ENCODE measurements around the gene TAF3.

Gene TAF3

DNA sequence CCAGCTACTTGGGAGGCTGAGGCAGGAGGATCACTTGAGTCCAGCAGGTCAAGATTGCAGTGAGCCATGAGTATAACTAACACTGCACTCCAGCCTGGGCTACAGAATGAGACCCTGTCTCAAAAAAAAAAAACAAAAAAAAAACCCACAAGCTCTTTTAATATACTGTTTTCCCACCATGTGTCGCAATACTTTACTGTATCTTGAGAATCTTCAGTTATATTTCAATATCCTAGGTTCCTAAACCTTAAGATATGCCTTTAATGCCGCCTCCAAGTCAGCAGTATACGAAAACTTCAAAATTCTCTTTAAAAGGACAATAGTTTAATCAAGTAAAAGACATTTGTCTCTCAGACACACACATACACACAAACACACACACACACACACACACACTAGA lies 62.8 kb downstream of the TAF3 start:
- DNase-seq: no peak

DNA sequence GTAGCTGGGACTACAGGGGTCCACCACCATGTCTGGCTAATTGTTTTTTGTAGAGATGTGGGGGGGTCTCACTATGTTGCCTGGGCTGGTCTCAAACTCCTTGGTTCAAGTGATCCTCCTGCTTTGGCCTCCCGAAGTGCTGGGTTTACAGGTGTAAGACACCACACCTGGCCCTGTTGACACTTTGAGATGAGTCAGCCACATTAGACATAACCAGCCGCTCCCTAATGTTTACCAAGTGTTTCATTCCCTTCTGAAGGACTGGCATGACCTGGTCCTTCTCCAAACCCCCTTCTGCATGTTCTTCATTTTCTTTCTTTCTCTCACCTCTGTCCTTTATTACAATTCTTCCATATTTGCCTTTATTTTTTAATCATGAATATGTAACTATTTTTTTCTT lies 67.8 kb downstream of the TAF3 start:
- no peak for DNase-seq

DNA sequence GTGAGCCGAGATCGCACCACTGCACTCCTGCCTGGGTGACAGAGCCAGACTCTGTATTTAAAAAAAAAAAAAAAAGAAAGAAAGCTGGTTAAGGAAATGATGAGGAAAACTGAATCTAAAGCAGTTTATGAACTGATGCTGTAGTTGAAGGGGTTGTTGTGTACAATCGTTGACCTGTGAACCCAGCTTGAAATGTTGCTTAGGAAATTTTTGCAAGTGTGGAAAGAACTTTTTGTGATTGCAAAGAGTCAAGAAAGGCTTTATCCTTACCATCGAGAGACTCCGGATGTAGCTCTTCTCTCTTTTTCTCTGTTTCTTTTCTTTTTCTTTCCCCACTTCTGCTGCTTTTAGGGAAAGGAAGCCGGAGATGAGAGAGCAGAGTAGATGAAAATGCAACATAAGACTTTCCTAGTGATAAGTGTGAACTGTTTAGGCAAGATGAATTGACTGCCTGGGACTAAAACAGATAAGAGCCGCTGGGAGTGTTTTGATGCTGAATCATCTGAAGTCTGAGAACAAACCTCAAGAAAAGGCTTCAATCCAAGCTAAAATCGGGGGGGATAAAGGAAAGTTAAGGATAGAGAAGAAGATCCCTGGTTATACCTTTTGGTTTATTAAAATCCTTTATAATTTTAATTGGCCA lies 69.0 kb downstream of the TAF3 start:
- DNase-seq: no peak

DNA sequence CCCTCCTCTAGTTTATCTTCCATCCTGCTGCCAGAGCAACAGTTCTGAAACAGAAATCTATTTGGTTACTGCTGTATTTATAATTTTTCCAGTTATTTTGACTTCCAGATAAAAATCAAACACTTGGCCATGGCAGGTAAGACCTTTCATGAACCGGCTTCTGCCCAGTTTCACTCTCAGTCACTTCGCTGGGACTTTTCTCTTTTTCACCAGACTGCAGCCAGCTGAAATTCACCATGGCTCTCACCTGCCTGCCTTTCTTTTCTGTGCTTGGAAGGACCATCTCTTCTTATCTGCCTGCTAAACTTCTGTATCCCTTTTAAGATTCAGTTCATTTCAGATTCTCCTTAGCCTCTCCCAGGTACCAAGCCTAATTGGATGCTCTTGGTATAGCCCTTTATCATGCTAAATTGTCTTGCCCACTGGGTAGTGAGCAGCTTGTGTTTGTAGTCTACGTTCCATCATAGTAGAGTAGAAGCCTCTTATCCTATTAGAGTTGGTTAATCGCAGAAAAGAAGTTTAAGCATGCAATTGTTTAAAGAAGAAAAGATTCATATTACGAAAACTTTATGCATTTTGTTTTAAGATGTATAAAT lies 71.7 kb downstream of the TAF3 start:
- DNase-seq: no peak

DNA sequence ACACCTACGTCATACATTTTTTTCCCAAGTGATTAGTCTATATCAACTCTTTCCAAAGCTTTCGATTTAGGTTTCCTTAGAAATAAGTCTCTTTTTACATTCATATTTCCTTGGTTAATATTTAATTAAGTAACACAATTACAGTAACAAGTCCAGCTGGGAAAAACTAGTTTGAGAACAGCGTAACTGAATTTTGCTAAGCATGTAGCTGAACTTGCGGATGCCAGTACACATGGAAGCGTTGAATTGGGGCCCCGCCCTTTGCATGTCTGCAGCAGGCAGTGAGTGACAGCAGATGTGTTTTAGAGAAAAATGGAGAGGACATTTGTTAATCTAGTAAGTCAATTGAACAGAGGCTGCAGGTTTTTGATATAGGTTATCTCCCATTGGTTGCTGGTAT lies 72.5 kb downstream of the TAF3 start:
- no peak for DNase-seq

DNA sequence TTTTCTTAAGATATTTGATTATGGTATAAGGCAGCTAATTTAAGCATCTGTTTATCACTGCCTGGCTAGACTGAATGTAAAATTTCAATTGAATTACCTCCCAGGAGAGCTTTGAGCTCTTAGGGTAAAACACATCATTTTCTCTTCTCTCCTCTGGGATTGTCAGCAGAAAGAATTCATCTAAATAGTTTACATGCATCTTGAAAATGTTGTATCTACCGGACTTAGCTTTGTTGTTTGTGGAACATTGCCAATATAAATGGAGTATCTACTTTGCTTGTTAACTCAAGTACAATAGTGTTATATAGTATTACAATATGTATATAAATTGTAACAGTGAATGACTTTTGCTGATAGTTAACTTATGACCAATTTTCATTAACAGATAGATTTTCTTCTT lies 73.3 kb downstream of the TAF3 start:
- DNase-seq: no peak

DNA sequence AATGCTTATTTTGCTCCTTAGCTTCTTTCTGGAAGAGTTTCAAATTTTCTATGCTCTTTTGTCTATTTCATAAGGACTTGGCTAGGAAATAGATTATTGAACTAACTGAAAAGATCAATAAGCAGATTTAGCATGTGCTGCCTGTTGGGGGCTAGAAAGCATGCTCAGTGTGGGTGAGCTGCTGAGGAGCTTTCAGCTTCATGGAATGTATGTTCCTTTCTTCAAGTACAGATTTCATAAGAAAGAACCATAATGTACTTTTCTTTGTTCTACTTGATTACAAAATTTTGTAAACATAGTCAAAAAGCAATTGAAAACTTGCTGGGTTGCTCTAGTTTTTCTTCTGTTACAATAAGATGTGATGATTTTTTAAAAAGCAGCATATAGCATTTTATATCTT lies 73.8 kb downstream of the TAF3 start:
- DNase-seq: no peak

DNA sequence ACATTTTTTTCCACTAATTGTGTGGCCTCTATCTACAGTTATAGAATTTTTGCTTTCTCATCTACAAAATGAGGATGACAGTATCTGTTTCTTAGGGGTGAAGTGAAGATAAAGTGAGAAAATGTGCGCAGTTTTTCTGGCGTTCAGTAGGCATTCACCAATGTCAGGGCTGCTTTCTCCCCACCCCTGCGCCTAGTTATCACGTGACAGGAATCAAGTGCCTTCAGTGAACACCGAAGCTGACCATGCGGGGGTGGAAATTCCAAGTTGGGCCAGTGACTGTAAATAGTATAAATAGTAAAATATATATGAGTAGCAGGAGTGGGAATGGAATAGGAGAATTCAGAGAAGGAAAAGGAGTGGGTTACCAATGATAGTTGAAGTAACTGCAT lies 77.4 kb downstream of the TAF3 start:
- no peak for DNase-seq

DNA sequence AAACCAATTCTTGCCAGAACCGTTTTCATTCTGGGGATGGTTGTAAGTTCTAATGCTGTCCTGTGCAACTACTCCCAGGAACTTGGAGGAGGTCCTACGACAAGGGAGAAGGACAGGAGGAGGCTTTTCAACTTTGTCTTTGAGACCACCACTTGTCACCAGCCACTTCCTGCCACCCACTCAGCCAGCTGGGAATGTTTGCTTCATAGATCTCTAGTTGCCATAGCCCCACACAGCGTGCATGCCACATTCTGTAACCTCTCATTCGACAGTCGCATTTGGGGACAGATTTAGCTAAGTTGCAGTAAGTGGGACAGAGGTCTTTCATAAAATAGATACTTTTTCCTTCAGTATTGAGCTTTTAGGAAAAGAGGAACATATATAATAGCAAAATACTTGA lies 78.0 kb downstream of the TAF3 start:
- DNase-seq: no peak

DNA sequence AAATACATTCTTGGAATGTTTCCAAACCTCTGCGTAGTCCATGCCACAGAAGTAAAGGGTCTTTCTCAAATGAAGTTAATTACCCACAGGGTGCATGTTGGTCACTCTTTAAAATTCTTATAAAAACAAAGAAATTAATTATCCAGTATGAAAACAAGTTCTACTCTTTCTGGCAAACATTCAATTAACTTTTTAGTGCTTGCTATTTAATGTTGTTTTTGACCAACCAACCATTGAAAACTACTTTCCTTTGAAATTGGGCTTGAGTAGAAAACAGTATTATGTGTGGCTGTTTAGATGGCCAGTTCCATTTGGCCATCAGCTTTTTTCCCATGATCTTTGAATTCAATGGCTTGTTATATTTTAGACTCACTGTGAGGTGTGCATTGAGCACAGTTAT lies 83.0 kb downstream of the TAF3 start:
- DNase-seq: no peak

DNA sequence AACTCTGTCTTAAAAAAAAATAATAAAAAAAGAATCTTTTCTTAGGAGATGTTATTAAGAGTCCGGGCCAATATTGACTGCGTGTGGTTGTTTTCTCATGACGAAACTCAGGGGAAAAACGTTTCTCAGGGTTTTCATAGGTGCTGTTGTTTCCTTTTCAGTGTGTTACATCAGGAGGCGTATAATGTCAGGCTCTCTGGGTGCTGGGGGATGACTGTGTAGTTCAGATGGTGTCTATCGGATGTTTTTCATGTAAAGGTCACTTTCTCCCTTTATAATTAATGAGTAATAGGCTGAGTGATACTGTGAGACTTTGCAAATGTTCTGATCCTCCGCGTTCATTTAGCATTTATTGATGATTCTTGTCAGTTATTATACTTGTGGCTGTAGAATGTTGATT lies 84.1 kb downstream of the TAF3 start:
- no peak for DNase-seq

DNA sequence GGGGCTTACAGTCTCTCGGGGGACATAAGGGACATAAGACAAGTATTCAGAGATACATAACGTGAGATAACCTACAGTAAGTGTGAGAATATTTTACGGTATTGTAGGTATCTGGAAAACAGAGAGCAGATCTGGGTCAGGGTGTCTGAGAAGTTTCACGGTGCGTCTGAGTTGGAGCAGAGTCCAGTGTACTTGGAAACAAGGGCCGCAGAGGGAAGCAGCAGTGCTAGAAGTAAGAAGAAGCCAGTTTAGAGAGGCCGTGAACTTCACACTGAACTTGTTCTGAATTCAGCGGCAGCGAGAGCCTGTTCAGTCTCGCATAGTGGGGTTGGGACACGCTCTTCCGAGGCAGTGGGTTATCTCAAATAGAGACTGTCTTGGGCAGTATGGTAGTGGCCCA lies 85.5 kb downstream of the TAF3 start:
- DNase-seq: no peak

DNA sequence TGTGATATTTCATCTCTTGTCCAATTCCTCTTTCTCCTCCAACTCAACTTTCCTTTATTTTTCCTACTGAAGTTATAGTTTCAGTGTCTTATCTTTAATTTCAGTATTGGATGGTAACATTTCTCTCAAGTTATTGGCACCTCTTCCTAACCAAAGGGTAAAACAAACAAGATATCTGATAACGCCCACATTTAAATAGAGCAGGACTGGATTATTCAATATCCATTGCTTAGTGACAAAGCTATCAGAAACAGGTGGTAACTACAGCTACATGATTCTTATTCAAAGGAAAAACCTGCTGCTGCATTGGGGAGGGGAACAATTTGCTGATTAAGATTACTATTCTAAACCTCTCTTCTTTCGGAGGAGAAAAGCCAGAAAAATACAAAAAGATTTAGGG lies 87.8 kb downstream of the TAF3 start:
- no peak for DNase-seq

DNA sequence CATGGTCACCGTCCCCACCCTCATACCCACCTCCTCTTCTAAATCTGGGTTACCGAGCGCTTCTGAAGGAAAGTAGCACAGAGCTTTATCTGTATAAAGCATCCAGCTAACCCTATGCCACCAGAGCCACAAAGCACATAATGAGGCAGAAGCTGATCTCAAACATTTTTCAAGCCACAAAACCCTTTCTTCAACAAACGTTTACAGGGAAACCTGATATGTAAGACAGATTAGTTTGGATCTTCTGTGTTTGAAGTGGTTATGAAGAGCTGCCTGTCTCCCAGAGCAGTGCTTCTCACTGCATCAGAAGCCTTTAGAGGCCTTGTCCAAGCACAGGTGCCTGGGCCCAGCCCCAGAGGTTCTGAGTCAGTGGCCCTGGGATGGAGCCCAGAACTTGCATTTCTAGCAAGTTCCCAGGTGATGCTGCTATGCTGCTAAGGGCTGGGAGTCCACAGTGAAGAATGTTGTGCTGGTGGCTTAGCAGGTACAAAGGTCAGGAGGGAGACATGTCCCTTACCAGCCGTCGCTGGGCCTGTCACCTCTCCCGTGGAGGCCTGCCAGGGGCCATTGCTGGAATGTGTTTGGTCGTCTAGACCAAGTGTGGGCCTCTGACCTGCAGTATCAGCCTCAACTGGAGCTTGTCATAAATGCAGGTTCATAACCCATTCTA lies 90.4 kb downstream of the TAF3 start:
- DNase-seq: no peak

DNA sequence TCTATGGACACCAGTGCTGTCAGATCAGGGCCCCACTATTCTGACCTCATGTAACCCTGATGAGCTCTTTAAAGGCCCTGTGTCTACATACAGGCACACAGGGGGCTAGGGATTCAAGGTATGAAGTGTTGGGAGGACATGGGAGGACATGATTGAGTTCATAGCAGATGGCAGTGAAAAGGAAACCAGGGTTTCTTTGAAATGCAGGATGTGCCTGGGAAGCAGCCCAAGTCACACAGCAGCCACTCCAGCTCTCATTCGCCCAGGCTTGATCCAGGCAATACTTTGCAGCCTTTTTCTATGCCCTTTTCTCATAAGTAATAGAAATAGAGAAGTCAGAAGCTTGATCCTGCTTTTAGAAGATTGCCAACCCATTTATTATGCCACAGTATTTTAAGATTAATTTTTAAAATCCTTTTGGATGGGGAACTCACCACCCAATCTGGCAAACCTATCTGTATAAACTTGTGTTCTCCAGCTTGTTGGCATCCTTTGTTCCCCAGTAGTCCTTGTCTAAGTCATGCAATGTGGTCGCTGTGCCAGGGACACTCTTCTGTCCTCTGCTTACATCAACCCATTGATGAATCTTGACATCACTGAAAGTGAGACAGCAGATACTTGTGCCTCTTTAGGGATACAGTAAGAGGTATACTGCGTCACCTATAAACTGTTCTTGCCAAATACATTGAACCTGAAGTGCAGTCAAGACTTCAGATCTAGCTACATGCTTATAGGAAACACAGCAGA lies 95.0 kb downstream of the TAF3 start:
- no peak for DNase-seq

DNA sequence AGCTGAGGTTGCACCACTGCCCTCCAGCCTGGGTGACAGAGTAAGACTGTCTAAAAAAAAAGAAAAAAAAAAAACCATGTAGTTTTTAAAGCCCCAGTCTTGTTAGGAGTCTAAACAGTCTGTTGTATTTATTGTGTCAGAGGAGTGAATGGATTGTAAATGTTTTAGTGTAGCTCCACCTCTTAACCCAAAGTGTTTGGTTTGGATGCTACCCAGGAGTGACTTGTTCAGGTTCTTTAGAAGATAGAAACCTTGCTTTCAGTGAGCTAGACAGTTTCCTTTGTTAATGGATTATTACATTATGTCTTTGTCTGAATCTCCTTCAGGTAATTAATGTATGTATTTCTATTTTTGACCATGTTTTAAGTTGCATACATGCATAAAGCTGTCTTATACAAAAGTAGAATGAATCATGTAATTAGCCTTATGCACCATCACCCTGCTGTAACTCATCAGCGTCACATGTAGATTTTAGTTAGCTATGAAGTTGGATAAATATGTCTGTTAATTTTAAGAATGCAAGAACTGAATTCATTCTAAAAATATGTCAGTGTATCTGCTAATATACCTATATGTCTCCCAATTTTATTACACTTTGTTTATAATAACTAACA lies 97.7 kb downstream of the TAF3 start:
- DNase-seq: no peak

DNA sequence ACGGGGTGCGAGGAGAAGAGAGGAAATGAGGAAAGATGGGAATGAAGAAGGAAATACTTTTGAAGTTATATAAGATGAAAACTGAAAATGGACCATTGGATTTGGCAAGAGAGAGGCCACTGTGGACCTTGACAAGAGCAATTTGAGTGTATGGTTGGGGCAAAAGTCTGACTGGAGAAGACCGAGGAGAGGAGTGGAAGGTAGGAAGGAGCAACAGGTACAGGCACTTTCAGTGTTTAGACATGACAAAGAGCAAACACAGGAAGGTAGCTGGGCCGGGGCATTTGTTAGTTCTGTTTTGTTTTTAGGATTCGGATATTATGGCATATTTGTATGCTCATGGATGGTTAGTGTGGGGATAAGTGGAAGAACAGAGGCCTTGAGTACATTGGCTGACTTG lies 99.4 kb downstream of the TAF3 start:
- DNase-seq: no peak

DNA sequence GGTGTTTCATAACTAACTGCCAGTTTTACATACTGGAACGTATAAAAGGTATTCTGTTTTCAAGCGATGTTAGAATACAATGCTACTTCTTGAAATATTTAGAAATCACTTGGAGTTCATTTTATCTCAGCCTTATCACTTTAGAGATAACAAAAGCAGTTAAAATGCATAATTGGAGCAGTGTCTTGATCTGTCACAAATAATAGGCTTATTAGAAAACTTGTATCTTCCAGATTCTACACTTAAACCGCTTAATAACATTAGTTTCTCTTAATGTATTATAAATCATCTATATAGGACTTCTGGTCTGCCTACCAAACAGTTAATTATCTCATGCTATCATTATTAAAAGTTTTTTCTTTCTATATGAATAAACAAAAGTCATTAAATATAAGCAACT lies 104.4 kb downstream of the TAF3 start:
- no peak for DNase-seq

DNA sequence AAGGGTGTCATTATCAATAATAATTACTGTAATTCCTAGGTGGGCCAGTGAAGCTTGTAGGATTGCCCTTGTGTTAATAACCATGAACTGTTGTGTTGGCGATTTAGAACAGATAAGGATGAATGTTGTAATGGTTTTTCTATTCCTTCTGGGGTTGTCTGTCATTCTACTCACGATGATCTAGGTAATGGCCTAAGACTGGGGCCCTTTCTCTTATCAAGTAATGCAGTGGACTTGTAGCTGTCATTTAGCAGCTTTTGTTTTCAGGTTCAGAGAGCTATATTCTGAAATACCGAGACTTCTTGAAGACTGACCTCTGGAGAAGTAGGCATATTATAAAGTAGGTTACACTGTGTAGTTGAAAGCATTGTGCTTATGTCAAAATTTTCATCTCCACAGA lies 110.2 kb downstream of the TAF3 start:
- no peak for DNase-seq

DNA sequence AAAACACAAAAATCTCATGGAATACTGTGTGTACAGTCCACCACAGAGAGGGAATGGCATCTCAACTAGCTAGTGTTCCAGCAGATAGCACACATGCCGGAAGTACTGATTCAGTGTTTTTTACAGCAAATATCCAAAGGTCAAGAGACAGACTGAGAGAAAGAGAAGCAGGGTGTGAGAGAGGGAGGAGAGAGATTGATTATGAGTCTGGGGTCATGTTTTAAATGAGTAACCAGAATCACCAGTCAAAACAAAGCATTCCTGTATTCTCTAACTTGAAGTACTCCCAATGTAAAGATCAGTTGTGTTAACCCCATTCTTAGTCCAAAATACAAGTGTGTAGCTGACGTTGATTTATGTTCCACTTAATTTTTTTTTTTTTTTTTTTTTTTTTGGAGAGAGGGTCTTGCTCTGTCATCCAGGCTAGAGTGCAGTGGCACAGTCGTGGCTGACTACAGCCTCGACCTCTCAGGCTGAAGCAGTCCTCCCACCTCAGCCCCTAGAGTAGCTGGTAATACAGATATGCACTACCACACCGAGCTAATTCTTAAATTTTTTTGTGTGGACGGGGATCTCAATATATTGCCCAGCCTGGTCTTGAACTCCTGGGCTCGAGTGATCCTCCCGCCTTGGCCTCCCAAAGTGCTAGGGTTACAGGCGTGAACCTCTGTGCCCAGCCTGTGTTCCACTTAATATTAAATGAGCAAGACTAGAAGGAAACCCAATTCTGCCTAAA lies 114.2 kb downstream of the TAF3 start:
- no peak for DNase-seq

DNA sequence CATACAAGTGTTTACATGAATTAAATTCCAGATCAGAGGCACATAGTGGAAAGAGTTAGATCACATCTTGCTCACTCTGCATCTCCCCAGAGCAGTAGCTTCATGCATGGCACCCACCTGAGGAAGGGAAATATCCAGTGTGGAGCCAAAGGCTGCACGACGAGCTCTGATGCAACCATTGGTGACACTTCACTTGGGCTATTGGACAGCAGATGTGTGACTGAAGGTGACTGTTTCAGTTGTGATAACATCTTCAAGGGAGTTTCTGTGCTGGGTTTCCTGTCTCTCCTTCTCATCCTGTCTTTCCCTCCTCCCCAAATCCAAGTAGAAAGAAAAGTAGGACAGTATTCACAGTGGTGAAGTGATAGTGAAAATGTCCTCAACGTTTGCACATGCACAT lies 115.0 kb downstream of the TAF3 start:
- no peak for DNase-seq

DNA sequence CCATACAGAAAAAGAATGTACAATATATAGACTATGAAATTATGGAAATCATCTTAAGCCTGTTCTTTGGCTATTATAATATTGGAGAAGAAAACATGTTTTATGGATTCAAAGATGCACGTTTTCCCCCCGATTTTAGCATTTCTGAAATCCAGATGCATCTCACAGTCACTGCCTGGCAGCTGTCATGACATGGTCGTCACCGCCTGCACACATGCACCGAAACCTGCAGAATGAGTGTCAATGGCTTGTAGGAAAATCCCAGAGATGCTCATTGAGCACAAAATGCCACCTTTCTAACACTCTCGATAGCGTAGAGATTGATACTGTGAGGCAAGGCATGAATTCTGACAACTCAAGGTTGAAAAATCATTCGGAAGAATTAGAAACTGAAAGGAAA lies 115.5 kb downstream of the TAF3 start:
- no peak for DNase-seq
